GM12865 (cell line): Measurements from ENCODE around the gene PSMC6.
"Not testable (repeated sequence)": the region's sequence is repeated elsewhere in the genome, so short reads cannot be mapped to it uniquely, and the experiment has no call there.

Experiments used
- DNase-seq: peaks from one replicate; pipeline ENCODE4 v3.0.0; 2010; ENCODE audit warnings: low read depth
- H3K4me3 ChIP-seq: 2 replicates; pipeline ENCODE4 v1.5.1; 2011; ENCODE audit warnings: mild to moderate bottlenecking, low read depth, low read length, control low read depth
- CTCF ChIP-seq: IDR thresholded peaks from 2 replicates; pipeline ENCODE4 v1.5.1; 2011; ENCODE audit warnings: low read length, control low read depth, low read depth, inconsistent platforms; ENCODE audit not compliant: insufficient read depth; ENCODE audit errors: missing control alignments

The PSMC6 gene

GRCh38 chr14:52755607-52756316, 48.8 kb downstream of the PSMC6 start:
- H3K4me3 ChIP-seq, result no peak overlapping the region
- no peak for TF ChIP-seq CTCF
- no peak for DNase-seq

GRCh38 chr14:52759145-52759544, 52.1 kb downstream of the PSMC6 start:
- no peak overlapping the region for H3K4me3 ChIP-seq
- DNase-seq, result no peak
- TF ChIP-seq CTCF, result no peak

- not testable (repeated sequence) for H3K4me3 ChIP-seq, DNase-seq
Observed at GRCh38 chr14:52762923-52763322, 55.9 kb downstream of the PSMC6 start.

- no peak overlapping the region for H3K4me3 ChIP-seq
- no peak for DNase-seq
- TF ChIP-seq CTCF, result no peak
Observed at GRCh38 chr14:52767058-52767833, 60.2 kb downstream of the PSMC6 start.

- H3K4me3 ChIP-seq, result no peak overlapping the region
- no peak for DNase-seq
- no peak for TF ChIP-seq CTCF
Observed at GRCh38 chr14:52769887-52770286, 62.9 kb downstream of the PSMC6 start.

- no peak for DNase-seq
- TF ChIP-seq CTCF, result no peak
- no peak overlapping the region for H3K4me3 ChIP-seq
Observed at GRCh38 chr14:52776816-52777215, 69.8 kb downstream of the PSMC6 start.
